HG03558 (cell line): ENCODE measurements around the gene SNAI3.

Experiments used
- ATAC-seq: cut with Tn5 transposase; IDR thresholded peaks from one replicate; pipeline ENCODE4 v1.9.1; 2021; ENCODE audit warnings: moderate number of reproducible peaks; ENCODE audit not compliant: unreplicated experiment; ENCODE audit errors: extremely low read depth

Gene SNAI3

GRCh38 chr16:88653596-88654362 lies 32.5 kb downstream of the SNAI3 start:
- no peak for ATAC-seq

- no peak for ATAC-seq
Observed at GRCh38 chr16:88653101-88653500, 33.2 kb downstream of the SNAI3 start.

DNA sequence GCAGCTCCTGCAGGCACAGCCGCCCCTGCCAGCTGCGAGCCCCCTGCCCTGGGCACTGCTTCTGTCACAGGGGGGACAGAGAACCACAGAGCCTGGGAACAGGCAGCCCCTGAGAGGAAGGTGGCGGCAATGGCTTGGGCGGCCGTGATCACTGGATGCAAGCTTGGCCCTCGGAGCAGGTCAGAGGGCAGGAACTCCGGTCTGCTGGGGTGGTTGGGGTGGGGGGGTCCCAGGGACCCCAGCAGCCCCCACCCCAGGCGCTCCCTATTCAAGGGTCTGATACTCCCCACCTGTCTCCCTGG lies 33.6 kb downstream of the SNAI3 start:
- ATAC-seq, result no peak

- no peak for ATAC-seq
Observed at GRCh38 chr16:88651989-88652761, 34.1 kb downstream of the SNAI3 start.

GRCh38 chr16:88651276-88651988 lies 34.9 kb downstream of the SNAI3 start:
- peak; percentile 50 for ATAC-seq

GRCh38 chr16:88650749-88651275 lies 35.5 kb downstream of the SNAI3 start, which contains the start of gene CYBA:
Gene CYBA (minus strand): TSS chr16:88651053. CDS start chr16:88651013, 40 bp downstream.
- ATAC-seq, result peak; percentile 20

GRCh38 chr16:88649924-88650748 lies 36.2 kb downstream of the SNAI3 start:
- ATAC-seq, result peak; percentile 5

DNA sequence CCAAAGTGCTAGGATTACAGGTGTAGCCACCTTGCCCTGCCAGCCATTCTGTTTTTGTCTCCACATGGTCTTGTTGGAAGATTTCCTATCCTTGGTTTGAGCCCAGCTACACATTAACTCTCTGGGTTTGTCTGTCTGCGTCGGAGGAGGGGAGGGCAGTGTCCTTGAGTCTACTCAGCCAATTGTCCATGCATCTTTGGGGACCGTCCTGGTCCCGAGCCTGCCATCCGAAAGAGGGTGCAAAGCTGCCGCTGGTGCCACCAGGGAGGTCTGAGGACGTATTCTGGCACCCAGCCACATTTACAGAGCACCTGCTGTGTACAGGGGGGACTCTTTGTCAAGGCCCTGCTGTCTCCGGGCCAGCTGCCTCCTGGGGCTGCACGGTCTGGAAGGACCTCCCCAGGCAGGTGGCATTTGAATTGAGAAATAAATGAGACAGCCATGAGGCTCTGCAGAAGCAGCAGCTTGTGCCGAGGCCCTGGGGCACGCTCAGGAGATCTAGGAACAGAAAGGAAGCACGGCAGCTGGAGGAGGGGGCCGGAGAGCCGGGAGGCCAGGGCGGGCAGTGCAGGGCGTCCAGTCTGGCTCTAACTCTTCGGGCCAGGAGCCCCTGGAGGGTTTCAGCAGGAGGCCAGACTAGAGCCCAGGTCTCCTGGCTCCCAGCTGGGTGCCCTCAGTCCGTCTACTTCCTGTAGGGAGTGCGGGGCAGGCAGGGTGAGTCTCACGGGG lies 36.9 kb downstream of the SNAI3 start:
- ATAC-seq, result no peak

DNA sequence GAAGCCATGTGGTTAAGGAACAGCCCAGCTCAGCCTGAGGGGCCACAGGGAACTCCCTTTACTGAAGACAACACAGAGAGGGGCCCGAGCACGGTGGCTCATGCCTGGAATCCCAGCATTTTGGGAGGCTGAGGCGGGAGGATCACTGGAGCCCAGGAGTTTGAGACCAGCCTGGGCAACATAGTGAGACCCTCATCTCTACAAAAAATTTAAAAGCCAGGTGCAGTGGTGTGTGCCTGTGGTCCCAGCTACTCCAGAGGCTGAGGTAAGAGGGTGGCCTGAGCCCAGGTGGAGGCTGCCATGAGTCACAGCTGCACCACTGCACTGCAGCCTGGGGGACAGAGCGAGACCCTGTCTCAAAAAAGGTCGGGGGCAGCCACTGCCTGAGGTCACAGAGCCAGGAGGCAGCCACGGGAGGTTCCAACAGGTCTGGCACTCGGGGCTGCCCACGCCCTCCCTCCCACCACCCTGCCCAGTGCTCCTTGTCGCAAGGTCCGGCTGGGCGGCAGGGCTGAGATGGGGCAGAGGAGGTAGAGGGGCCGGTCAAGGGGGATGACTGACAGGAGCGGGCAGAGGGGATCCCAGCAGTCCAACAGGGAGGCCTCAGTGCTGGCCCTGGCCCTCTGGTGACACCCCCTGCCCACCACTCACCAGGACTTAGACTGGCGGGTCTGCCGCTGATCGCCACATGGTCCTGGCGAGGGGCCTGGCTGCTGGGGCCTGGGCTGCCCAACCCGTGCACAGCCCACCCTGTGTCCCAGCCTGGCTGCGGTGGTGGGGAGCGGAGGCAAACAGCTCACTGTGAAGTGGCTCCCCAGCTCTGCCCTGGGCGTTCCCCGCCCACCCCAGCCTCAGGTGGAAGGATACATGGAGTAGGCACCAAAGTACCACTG lies 38.9 kb downstream of the SNAI3 start:
- ATAC-seq, result no peak

DNA sequence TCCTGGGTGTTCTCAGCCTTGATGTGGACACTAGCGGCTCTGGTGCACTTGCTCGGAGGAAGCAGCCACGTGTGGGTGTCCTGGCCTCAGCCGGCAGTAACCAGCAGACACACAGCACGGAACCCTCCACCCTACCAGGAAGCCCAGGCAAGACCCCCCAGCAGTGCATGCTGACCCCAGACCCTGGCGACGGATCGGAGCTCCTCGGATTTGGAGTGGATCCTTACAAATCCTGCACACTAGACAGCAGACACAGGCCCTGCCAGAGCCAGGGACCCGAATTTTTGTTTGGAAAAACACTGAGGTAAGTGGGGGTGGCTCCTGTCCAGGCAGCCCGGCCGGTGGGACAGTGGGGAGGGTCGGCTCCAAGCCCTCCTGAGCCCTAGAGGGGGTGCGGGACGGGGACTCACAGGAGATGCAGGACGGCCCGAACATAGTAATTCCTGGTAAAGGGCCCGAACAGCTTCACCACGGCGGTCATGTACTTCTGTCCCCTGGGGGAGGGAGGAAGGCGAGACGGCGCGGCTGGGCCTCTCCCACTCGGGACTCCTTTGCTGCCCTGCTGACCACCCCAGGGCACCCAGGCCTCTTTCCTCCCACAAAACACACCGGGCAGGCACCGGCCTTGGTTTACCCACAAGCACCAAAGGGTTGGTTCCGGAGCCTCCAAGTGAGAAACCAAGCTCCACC lies 39.8 kb downstream of the SNAI3 start:
- ATAC-seq, result no peak

DNA sequence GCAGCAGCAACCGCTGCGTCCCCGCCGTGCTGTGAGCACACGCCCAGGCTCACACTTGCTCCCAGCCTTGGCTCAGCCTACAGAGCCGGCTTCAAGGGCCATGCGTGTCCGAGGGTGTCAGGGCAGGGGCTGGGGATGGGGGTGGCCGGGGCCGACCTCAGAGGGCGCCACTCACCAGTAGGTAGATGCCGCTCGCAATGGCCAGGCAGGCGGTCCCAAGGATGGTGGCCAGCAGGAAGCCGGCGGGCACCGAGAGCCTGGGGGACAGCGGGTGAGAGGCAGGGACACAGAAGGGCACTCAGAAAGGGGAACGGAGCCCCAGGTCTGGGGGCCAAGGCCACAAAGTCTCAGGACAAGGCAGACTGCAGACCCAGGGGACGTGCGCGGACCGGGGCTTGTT lies 40.4 kb downstream of the SNAI3 start:
- ATAC-seq, result no peak

DNA sequence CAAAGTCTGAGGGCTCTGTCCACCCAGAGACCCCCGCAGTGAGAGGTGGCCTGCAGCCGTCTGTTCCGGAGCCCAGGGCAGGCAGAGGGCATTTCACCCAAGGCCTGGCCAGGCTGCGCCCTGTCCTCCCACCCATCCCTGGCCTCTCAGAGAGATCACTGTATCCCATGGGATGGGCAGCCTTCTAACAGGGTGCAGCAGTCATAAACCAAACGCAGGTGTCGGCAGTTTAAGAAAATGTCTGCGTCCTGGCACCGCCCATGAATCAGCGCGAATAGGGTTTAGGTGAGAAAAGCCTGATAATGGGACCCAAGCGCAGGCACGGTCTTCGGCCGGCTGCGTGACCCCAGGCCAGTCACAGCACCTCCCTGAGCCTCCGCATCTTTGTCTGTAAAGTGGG lies 40.9 kb downstream of the SNAI3 start:
- ATAC-seq, result no peak

- no peak for ATAC-seq
Observed at GRCh38 chr16:88643644-88643932, 42.7 kb downstream of the SNAI3 start.

GRCh38 chr16:88642881-88643643 lies 43.2 kb downstream of the SNAI3 start:
- ATAC-seq, result no peak

- no peak for ATAC-seq
Observed at GRCh38 chr16:88640498-88641247, 45.6 kb downstream of the SNAI3 start.

- ATAC-seq, result no peak
Observed at GRCh38 chr16:88640039-88640495, 46.2 kb downstream of the SNAI3 start.
